Activated naive CD4-positive, alpha-beta T cell treated with anti-CD3 and anti-CD28 coated beads, Interleukin-2, amount 10 ng/mL, durations not matched to agents 7 days and 5 days (primary cell): ENCODE measurements around the gene PPP1R1B.
"Not testable (repeated sequence)": the region's sequence is repeated elsewhere in the genome, so short reads cannot be mapped to it uniquely, and the experiment has no call there.

Experiments
- CTCF ChIA-PET: fragments of 350-600 bp; sonication (Branson Sonifier 250); formaldehyde crosslinking; loops from one replicate; lab custom pipeline; 2021; ENCODE audit warnings: antibody characterized with exemption; lab: Charles Lee
- DNase-seq: peaks from one replicate; pipeline ENCODE4 v3.0.0-alpha.2; 2020
- H3K27ac Mint-ChIP-seq: one replicate; pipeline ENCODE4 v1.8.0; 2021; ENCODE audit warnings: mild to moderate bottlenecking, moderate library complexity, mixed read lengths
- H3K27me3 Mint-ChIP-seq: one replicate; pipeline ENCODE4 v1.8.0; 2021; ENCODE audit warnings: mild to moderate bottlenecking, mixed read lengths
- H3K36me3 Mint-ChIP-seq: one replicate; pipeline ENCODE4 v1.8.0; 2021; ENCODE audit warnings: mixed read lengths
- H3K4me1 Mint-ChIP-seq: one replicate; pipeline ENCODE4 v1.8.0; 2021; ENCODE audit warnings: mixed read lengths
- H3K4me3 Mint-ChIP-seq: one replicate; pipeline ENCODE4 v1.8.0; 2021; ENCODE audit warnings: mild to moderate bottlenecking, moderate library complexity, mixed read lengths
- H3K9me3 Mint-ChIP-seq: one replicate; pipeline ENCODE4 v1.8.0; 2021; ENCODE audit warnings: mixed read lengths

Gene PPP1R1B

DNA sequence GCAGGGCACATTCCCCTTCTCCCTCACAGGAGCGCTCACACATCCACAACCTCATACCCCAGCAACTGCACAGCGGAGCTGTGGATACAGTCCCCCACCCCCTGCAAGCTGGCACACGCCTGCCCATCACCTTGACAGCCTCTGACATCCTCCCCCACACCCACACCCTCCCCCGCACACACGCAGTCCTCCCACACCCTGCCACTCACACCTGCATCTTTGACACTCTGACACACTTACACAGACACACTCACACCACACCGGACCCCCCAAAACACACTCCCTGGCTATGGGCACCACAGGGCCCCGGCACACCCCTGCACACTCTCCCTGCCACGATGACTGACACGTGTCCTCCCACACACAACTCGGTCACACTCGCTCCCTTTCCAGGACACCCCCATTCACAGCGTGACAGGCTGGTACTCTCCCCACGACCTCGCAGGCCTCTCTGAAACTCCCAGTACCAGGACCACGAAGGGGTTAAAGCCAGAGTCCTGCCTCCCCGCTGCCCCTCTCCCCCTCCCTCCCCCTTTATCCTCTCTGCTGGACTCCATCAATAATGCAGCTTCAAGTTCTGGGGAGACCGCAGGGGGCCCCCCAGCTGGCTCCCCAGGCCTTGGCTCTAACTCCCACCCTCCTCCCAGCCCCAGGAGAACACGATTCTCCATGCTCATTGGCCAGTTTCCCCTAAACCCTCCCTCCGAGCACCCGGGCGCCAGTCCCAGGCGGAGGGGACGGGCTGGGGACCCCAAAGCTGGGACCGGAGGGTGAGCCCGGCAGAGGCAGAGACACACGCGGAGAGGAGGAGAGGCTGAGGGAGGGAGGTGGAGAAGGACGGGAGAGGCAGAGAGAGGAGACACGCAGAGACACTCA lies at the start of gene PPP1R1B:
Gene PPP1R1B, plus strand, starts transcription at position 782 of the 876 bp plus-strand sequence. CDS start 441 bp downstream, outside the sequence.
- CTCF ChIA-PET, result interaction anchor here (1.8 to 8.7 kb wide), 4 partner anchors 7 to 43 kb away, joined by 9 to 200 read pairs (median 86); partner anchors contain the start of genes PNMT and TCAP
- Mint-ChIP-seq H3K36me3 (no peaks in the 10 kb centered on the region), H3K27ac (no peak within 1 kb of the TSS), H3K27me3 (peaks cover 92% of the 10 kb centered on the region), H3K4me3 (no peak within 1 kb of the TSS), H3K4me1 (peaks cover 30% of the 10 kb centered on the region), H3K9me3 (no peaks in the 10 kb centered on the region)
- no peak for DNase-seq

DNA sequence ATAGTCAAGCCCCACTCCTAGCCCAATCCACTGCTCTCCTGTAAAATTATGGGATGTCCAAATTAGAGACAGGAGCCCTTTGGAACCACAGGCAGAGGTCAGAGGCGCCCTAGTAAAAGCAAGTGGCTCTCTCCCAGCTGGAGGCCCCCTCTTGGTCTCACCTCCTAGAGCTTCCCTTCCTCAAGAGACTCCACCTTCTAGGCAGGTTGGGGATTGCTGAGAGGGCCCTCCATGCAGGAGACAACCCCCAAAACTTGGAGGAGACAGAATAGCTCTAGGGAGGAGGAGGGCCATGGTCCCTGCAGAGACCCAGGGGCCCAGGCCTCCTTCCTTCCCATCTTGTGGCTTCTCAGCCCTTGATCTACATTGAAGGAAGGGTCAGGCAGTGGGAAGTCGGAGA lies 48.5 kb upstream of the PPP1R1B start:
- no peaks in the 10 kb centered on the region for H3K9me3 Mint-ChIP-seq
- no peaks in the 10 kb centered on the region for H3K36me3 Mint-ChIP-seq
- CTCF ChIA-PET, result interaction anchor here (0.7 kb wide), 1 partner anchor 43 kb away, joined by 3 read pairs; no protein-coding TSS in a partner anchor
- no peak overlapping the region for H3K4me3 Mint-ChIP-seq
- no peak for DNase-seq
- H3K27ac Mint-ChIP-seq, result no peak overlapping the region
- peaks cover 7% of the 10 kb centered on the region for H3K4me1 Mint-ChIP-seq
- H3K27me3 Mint-ChIP-seq, result peaks cover 46% of the 10 kb centered on the region

DNA sequence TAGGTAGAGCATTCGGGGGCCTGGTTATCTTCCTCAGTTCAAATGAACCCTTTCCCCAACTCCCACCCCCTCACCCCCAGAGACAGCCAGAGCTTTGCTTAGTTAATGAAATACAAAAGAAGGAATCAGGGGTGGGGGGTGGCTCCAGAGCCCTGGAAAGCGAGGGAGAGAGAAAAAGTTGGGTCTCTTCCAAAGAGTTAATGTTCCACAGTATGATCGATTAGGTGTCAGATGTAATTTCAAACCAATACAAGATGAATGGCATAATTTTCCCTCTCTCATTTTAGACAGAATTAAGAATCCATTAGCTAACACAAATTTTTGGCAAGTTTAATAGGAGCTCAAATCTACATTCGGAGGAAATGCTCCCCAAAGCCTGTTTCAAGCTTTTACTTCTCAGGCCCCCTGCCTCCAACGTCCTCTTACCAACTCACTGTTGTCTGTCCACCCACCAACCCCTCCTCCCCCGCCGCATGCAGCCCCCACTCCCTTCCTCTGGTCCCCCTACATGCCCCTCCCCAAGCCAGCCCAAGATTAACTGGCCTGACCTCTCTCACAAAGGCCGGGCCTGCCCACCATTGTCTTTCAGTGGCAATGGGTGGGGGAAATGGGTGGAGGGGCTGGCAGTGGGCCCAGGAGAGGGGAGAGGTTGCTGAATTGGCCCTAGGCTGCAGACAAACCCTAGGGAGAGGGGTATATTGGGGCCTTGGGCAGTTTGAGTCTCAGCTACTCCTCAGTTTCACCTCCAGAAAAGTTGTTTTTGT lies 47.3 kb upstream of the PPP1R1B start:
- no peaks in the 10 kb centered on the region for H3K9me3 Mint-ChIP-seq

DNA sequence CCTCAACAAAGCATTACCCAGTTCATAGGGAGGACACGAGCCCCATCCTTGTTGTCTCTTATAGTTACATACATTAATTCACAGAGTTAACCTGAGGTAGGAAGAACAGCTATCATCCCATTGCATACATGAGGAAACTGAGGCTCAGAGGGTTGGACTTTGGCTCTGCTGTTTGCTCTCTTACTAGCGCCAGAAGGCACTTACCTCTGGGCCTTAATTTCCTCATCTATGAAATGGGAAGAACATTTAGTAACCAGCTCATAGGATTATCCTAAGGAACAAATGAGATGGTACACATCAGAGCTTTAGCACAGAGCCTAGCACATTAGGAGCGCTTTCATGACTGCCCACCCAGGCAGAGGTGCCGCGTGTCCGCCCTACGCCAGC lies 46.7 kb upstream of the PPP1R1B start:
- no peaks in the 10 kb centered on the region for H3K9me3 Mint-ChIP-seq

More for the DNA sequence above, 47.3 kb upstream of the PPP1R1B start:
- Mint-ChIP-seq H3K4me1 (peaks cover 3% of the 10 kb centered on the region), H3K27ac (no peak overlapping the region), H3K27me3 (peaks cover 46% of the 10 kb centered on the region), H3K36me3 (no peaks in the 10 kb centered on the region), H3K4me3 (no peak overlapping the region)
- no peak for DNase-seq
- CTCF ChIA-PET, result interaction anchor here (0.7 kb wide), 1 partner anchor 378 kb away, joined by 3 read pairs; no protein-coding TSS in a partner anchor

GRCh38 chr17:39581071-39581758 lies 45.5 kb upstream of the PPP1R1B start:
- peaks cover 30% of the 10 kb centered on the region for H3K27me3 Mint-ChIP-seq
- no peaks in the 10 kb centered on the region for H3K4me1 Mint-ChIP-seq
- CTCF ChIA-PET, result no interaction called here
- H3K36me3 Mint-ChIP-seq, result no peaks in the 10 kb centered on the region
- no peaks in the 10 kb centered on the region for H3K9me3 Mint-ChIP-seq
- DNase-seq, result no peak
- no peak overlapping the region for H3K27ac Mint-ChIP-seq
- no peak overlapping the region for H3K4me3 Mint-ChIP-seq

More for the DNA sequence above, 46.7 kb upstream of the PPP1R1B start:
- peaks cover 42% of the 10 kb centered on the region for H3K27me3 Mint-ChIP-seq
- CTCF ChIA-PET, result interaction anchor here (0.7 kb wide), 1 partner anchor 378 kb away, joined by 3 read pairs; no protein-coding TSS in a partner anchor
- H3K4me1 Mint-ChIP-seq, result peaks cover under 1% of the 10 kb centered on the region
- no peak overlapping the region for H3K4me3 Mint-ChIP-seq
- no peaks in the 10 kb centered on the region for H3K36me3 Mint-ChIP-seq
- no peak overlapping the region for H3K27ac Mint-ChIP-seq
- no peak for DNase-seq

- H3K27ac Mint-ChIP-seq, result no peak overlapping the region
- CTCF ChIA-PET, result no interaction called here
- no peak overlapping the region for H3K4me3 Mint-ChIP-seq
- H3K9me3 Mint-ChIP-seq, result no peaks in the 10 kb centered on the region
- no peak for DNase-seq
- peaks cover 25% of the 10 kb centered on the region for H3K27me3 Mint-ChIP-seq
- no peaks in the 10 kb centered on the region for H3K4me1 Mint-ChIP-seq
- H3K36me3 Mint-ChIP-seq, result no peaks in the 10 kb centered on the region
Measured at GRCh38 chr17:39581759-39582085, 45.0 kb upstream of the PPP1R1B start.

GRCh38 chr17:39582658-39583057 lies 44.1 kb upstream of the PPP1R1B start:
- H3K27me3 Mint-ChIP-seq, result peaks cover 23% of the 10 kb centered on the region
- no peak overlapping the region for H3K4me3 Mint-ChIP-seq
- no peaks in the 10 kb centered on the region for H3K36me3 Mint-ChIP-seq
- no peaks in the 10 kb centered on the region for H3K4me1 Mint-ChIP-seq
- no peaks in the 10 kb centered on the region for H3K9me3 Mint-ChIP-seq
- CTCF ChIA-PET, result no interaction called here
- no peak for DNase-seq
- H3K27ac Mint-ChIP-seq, result peak overlapping the region; percentile 64

DNA sequence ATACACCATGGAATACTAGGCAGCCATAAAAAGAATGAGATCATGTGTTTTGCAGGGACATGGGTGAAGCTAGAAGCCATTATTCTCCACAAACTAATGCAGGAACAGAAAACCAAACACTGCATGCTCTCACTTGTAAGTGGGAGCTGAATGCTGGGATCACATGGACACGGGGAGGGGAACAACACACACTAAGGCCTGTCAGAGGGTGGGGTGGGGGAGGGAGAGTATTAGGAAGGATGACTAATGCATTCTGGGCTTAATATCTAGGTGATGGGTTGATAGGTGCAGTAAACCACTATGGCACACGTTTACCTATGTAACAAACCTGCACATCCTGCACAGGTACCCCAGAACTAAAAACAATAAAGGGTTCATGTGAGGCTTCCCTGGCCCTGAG lies 36.6 kb upstream of the PPP1R1B start:
- H3K27ac Mint-ChIP-seq, DNase-seq, H3K9me3 Mint-ChIP-seq, CTCF ChIA-PET, H3K4me3 Mint-ChIP-seq, H3K36me3 Mint-ChIP-seq, H3K4me1 Mint-ChIP-seq: not testable (repeated sequence)
- peaks cover 44% of the 10 kb centered on the region for H3K27me3 Mint-ChIP-seq

DNA sequence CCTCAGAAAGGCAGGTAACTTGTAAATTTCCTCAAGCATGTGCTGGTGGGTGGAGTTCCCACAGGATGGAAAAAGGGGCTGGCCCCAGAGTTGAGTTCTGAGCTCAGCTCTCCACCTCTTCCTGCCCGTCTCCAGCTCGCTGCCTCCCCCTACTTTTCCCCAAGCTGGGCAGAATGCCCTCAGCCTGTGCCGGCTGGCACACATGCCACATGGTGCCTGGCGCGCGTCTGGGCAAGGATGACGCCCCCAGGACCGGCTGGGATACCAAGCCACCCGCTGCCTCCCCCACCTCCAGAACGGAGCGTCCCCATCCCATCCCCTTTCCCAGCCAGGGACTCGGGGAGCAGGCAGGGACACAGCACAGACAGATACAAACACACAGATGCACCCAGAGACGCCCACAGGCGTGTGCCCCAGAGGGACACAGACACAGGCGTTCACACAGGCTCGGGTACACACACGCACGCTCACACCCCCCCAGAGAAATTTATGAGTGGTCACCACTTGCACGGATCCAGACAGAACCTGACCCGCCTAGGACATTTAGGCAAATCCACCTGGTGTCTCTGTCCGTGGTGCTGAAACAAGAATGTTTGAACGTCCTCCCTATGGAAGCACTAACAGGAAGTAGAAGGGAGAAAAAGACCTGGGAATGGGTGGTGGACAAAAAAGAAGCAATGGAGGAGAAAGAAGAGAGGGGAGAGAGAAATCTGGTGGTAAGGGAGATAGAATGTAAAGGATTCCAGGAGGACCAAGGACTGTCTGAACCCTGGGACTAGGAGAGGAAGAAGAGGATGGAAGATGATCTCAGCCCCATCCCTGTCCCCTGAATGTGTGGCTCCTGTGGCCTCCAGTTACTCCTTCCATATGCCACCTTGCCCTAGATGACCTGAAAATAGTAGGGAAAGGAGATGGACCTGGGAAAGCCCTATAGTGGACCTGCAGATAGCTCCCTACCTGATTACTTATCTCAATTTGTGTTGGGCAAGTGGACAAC lies 34.5 kb upstream of the PPP1R1B start:
- CTCF ChIA-PET, result no interaction called here
- Mint-ChIP-seq H3K27me3 (peaks cover 65% of the 10 kb centered on the region), H3K9me3 (no peaks in the 10 kb centered on the region), H3K4me1 (peaks cover 3% of the 10 kb centered on the region), H3K36me3 (no peaks in the 10 kb centered on the region), H3K4me3 (no peak overlapping the region), H3K27ac (no peak overlapping the region)
- peak; percentile 69 for DNase-seq

GRCh38 chr17:39593371-39593770 lies 33.4 kb upstream of the PPP1R1B start:
- H3K36me3 Mint-ChIP-seq, result no peaks in the 10 kb centered on the region
- no peaks in the 10 kb centered on the region for H3K9me3 Mint-ChIP-seq
- CTCF ChIA-PET, result no interaction called here
- no peak overlapping the region for H3K4me3 Mint-ChIP-seq
- H3K4me1 Mint-ChIP-seq, result peaks cover 8% of the 10 kb centered on the region
- no peak for DNase-seq
- peaks cover 76% of the 10 kb centered on the region for H3K27me3 Mint-ChIP-seq
- H3K27ac Mint-ChIP-seq, result no peak overlapping the region

- Mint-ChIP-seq H3K4me3 (no peak overlapping the region), H3K36me3 (no peaks in the 10 kb centered on the region), H3K4me1 (peaks cover 11% of the 10 kb centered on the region), H3K27ac (no peak overlapping the region), H3K27me3 (peaks cover 89% of the 10 kb centered on the region), H3K9me3 (no peaks in the 10 kb centered on the region)
- CTCF ChIA-PET, result no interaction called here
- DNase-seq, result no peak
Measured at GRCh38 chr17:39595294-39595693, 31.5 kb upstream of the PPP1R1B start.

- Mint-ChIP-seq H3K4me1 (peaks cover 11% of the 10 kb centered on the region), H3K9me3 (no peaks in the 10 kb centered on the region), H3K36me3 (no peaks in the 10 kb centered on the region), H3K27me3 (peaks cover 96% of the 10 kb centered on the region), H3K27ac (peak overlapping the region; percentile 71), H3K4me3 (no peak overlapping the region)
- CTCF ChIA-PET, result no interaction called here
- no peak for DNase-seq
Measured at GRCh38 chr17:39595928-39596510, 30.7 kb upstream of the PPP1R1B start.
